ENCODE measurements around the gene COMMD6. TPM values are rescaled to one million over a fixed set of nuclear protein-coding genes. Genes with fewer than 3 reads are reported as not detected.

The COMMD6 gene
- total and polyA plus RNA-seq, 2 of the 13 experiments (the other 11 are each of a cell fraction or from before 2014, with no cell fraction given): 97.0 to 164 TPM

DNA sequence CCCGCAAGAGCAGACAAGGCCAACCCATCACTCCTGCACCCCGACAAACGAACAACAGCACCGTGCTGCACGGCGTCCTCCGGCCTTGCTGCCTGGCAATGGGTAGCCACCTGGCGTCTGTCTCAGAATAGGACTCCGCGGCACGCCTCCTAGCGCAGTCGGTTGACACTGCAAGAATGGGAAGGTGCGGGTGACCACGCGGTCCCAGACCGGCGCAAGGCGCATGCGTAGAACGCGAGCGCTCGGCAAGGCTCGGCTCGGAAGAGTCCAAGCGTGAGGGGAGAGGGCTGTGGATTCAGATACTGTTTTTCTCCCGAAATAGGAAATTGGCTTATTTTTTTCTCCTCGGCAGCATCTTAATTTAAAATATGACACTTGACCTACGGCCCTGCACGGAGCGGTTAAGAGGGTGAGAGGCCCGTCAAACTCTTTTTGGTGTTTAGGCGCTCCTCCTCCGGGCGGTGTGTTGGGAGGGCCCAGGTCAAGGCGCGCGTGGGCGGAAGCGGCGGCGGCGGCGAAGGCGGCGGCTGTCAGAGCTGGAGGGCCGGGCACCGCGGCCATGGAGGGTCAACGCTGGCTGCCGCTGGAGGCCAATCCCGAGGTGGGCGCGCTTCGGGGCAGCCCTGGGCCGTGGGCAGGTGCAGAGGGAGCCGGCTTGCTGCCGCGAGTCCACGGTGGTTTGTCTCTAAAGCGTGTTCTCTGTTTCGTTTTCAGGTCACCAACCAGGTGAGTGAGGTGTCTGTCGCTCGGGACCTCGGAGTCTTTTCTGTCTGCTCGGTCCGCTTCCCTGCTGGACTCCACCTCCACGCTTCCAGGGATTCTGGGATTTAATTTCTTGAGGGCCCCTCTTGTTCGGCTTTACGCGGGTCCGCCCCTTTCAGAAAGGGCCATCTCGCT, 11.9 kb upstream of the COMMD6 start, which contains the start of gene UCHL3 (continued):
- TF ChIP-seq CEBPG (CRISPR knock-in tag; IDR thresholded peaks at IDR 0.05) (peak; percentile 70), ONECUT2 (CRISPR knock-in tag; IDR thresholded peaks at IDR 0.05) (no peak), ELK4 (CRISPR knock-in tag; IDR thresholded peaks at IDR 0.05; ENCODE audit: borderline replicate concordance) (no peak), ZNF451 (CRISPR knock-in tag; IDR thresholded peaks at IDR 0.05) (no peak), DMTF1 (CRISPR knock-in tag; IDR thresholded peaks at IDR 0.05) (no peak), CBX1 (IDR thresholded peaks at IDR 0.05; ENCODE audit: low read depth) (no peak), NFATC3 (CRISPR knock-in tag; IDR thresholded peaks at IDR 0.05) (0 out of 2 replicates have a peak, but pooled peaks have one; percentile 46), ZNF737 (CRISPR knock-in tag; IDR thresholded peaks at IDR 0.05; ENCODE audit: borderline replicate concordance) (no peak), ZNF597 (CRISPR knock-in tag; IDR thresholded peaks at IDR 0.05) (no peak), SP140L (CRISPR knock-in tag; IDR thresholded peaks at IDR 0.05; ENCODE audit: borderline replicate concordance) (no peak), PAWR (CRISPR knock-in tag; IDR thresholded peaks at IDR 0.05; ENCODE audit: borderline replicate concordance) (no peak), FOXO1 (CRISPR knock-in tag; IDR thresholded peaks at IDR 0.05) (peak; percentile 38; the same call in 1 of the 2 replicates), PITX1 (CRISPR knock-in tag; IDR thresholded peaks at IDR 0.05) (no peak), ZNF446 (CRISPR knock-in tag; IDR thresholded peaks at IDR 0.05) (no peak), GMEB2 (CRISPR knock-in tag; IDR thresholded peaks at IDR 0.05; ENCODE audit: low read depth) (no peak), CENPBD1 (CRISPR knock-in tag; IDR thresholded peaks at IDR 0.05; ENCODE audit: borderline replicate concordance, low read depth) (no peak), ZNF329 (CRISPR knock-in tag; IDR thresholded peaks at IDR 0.05; ENCODE audit: low read depth) (peak; percentile 60; the same call in 1 of the 2 replicates)
- TF ChIP-seq, protein P1, sequence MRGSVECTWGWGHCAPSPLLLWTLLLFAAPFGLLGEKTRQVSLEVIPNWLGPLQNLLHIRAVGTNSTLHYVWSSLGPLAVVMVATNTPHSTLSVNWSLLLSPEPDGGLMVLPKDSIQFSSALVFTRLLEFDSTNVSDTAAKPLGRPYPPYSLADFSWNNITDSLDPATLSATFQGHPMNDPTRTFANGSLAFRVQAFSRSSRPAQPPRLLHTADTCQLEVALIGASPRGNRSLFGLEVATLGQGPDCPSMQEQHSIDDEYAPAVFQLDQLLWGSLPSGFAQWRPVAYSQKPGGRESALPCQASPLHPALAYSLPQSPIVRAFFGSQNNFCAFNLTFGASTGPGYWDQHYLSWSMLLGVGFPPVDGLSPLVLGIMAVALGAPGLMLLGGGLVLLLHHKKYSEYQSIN (CRISPR knock-in tag; IDR thresholded peaks at IDR 0.05; ENCODE audit: borderline replicate concordance): no peak
- TF ChIP-seq, protein P2, sequence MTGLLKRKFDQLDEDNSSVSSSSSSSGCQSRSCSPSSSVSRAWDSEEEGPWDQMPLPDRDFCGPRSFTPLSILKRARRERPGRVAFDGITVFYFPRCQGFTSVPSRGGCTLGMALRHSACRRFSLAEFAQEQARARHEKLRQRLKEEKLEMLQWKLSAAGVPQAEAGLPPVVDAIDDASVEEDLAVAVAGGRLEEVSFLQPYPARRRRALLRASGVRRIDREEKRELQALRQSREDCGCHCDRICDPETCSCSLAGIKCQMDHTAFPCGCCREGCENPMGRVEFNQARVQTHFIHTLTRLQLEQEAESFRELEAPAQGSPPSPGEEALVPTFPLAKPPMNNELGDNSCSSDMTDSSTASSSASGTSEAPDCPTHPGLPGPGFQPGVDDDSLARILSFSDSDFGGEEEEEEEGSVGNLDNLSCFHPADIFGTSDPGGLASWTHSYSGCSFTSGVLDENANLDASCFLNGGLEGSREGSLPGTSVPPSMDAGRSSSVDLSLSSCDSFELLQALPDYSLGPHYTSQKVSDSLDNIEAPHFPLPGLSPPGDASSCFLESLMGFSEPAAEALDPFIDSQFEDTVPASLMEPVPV (CRISPR knock-in tag; IDR thresholded peaks at IDR 0.05): no peak

All from HepG2 (cell line).